MV-4-11 (cell line): ENCODE measurements around the gene KATNB1.

Source experiments
- DNase-seq: peaks from one replicate; lab custom pipeline; 2025; lab: John Stamatoyannopoulos, UW

KATNB1 gene

GRCh38 chr16:57735755-57736418 is at the start of gene KATNB1:
KATNB1 (plus strand) TSS chr16:57735770; CDS start chr16:57737244, 1,474 bp downstream.
- no peak for DNase-seq

GRCh38 chr16:57686577-57686976 is 49.0 kb upstream of the KATNB1 start:
- no peak for DNase-seq

GRCh38 chr16:57687363-57687929 is 48.1 kb upstream of the KATNB1 start:
- DNase-seq = no peak

GRCh38 chr16:57688487-57688986 is 47.0 kb upstream of the KATNB1 start:
- DNase-seq = no peak

- DNase-seq = no peak
Observed at GRCh38 chr16:57688987-57689761, 46.4 kb upstream of the KATNB1 start.

- DNase-seq = peak; percentile 95
Observed at GRCh38 chr16:57689762-57690558, 45.6 kb upstream of the KATNB1 start.

- DNase-seq = peak; percentile 20
Observed at GRCh38 chr16:57690782-57691471, 44.6 kb upstream of the KATNB1 start.

- no peak for DNase-seq
Observed at GRCh38 chr16:57692636-57693035, 42.9 kb upstream of the KATNB1 start.

GRCh38 chr16:57693550-57693949 is 42.0 kb upstream of the KATNB1 start:
- no peak for DNase-seq

- DNase-seq = no peak
Observed at GRCh38 chr16:57694231-57694724, 41.3 kb upstream of the KATNB1 start.

- peak; percentile 85 for DNase-seq
Observed at GRCh38 chr16:57694725-57695679, 40.6 kb upstream of the KATNB1 start, which contains the start of gene DRC7. DRC7 (plus strand) TSS chr16:57694806; CDS start chr16:57697950, 3,144 bp downstream.

- no peak for DNase-seq
Observed at GRCh38 chr16:57695680-57696069, 39.9 kb upstream of the KATNB1 start.

GRCh38 chr16:57696240-57696639 is 39.3 kb upstream of the KATNB1 start:
- no peak for DNase-seq

- DNase-seq = no peak
Observed at GRCh38 chr16:57697896-57698537, 37.6 kb upstream of the KATNB1 start.

GRCh38 chr16:57698812-57699405 is 36.7 kb upstream of the KATNB1 start:
- DNase-seq = no peak

- no peak for DNase-seq
Observed at GRCh38 chr16:57699481-57699880, 36.1 kb upstream of the KATNB1 start.

- DNase-seq = no peak
Observed at GRCh38 chr16:57699899-57700298, 35.7 kb upstream of the KATNB1 start.

- DNase-seq = no peak
Observed at GRCh38 chr16:57700781-57701551, 34.6 kb upstream of the KATNB1 start.
